Measurements from ENCODE around the gene UTY.

The UTY gene

DNA sequence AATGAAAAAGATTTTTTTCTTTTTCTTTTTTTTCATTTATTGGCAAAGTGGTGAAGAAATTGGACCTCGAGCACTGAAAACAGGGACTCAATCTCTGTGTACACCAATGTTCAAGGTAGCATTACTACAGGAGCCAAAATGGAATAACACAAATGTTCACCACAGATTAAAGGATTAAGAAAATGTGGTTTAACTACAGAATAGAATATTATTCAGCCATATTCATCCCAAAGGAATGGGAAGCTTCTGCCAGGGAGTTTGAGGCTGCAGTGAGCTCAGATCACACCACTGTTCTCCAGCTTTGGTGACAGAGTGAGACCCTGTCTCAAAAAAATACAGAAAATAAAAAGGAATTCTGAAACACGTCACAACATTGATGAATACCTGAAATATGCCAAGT is 81.0 kb downstream of the UTY start:
- Histone ChIP-seq H3K4me3 (ENCODE audit: low read length) (no peak overlapping the region), H3K9me2 (replicated peaks; ENCODE audit: insufficient read depth, low read length) (no peaks in the 10 kb centered on the region), H3K9ac (ENCODE audit: low read length) (no peak overlapping the region), H3K79me2 (ENCODE audit: low read length) (no peaks in the 10 kb centered on the region), H3K36me3 (replicated peaks; ENCODE audit: insufficient read depth, low read length) (no peaks in the 10 kb centered on the region), H2AFZ (ENCODE audit: low read length) (no peak overlapping the region), H3K27me3 (replicated peaks; ENCODE audit: insufficient read depth, low read length) (no peaks in the 10 kb centered on the region), H4K20me1 (ENCODE audit: insufficient read depth, low read length) (no peaks in the 10 kb centered on the region), H3F3A (ENCODE audit: insufficient read depth, low read length) (no peaks in the 10 kb centered on the region), H3K4me2 (ENCODE audit: low read depth, low read length) (no peak overlapping the region), H3K4me1 (ENCODE audit: low read length) (no peaks in the 10 kb centered on the region), H3K27ac (ENCODE audit: low read length) (no peak overlapping the region), H3K9me3 (replicated peaks; ENCODE audit: insufficient read depth, low read length) (no peaks in the 10 kb centered on the region)
- no peak for DNase-seq
- TF ChIP-seq EZH2phosphoT487 (IDR thresholded peaks at IDR 0.05; ENCODE audit: low read length): no peak
- TF ChIP-seq, protein P1, sequence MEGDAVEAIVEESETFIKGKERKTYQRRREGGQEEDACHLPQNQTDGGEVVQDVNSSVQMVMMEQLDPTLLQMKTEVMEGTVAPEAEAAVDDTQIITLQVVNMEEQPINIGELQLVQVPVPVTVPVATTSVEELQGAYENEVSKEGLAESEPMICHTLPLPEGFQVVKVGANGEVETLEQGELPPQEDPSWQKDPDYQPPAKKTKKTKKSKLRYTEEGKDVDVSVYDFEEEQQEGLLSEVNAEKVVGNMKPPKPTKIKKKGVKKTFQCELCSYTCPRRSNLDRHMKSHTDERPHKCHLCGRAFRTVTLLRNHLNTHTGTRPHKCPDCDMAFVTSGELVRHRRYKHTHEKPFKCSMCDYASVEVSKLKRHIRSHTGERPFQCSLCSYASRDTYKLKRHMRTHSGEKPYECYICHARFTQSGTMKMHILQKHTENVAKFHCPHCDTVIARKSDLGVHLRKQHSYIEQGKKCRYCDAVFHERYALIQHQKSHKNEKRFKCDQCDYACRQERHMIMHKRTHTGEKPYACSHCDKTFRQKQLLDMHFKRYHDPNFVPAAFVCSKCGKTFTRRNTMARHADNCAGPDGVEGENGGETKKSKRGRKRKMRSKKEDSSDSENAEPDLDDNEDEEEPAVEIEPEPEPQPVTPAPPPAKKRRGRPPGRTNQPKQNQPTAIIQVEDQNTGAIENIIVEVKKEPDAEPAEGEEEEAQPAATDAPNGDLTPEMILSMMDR (IDR thresholded peaks at IDR 0.05; ENCODE audit: low read length): no peak

DNA sequence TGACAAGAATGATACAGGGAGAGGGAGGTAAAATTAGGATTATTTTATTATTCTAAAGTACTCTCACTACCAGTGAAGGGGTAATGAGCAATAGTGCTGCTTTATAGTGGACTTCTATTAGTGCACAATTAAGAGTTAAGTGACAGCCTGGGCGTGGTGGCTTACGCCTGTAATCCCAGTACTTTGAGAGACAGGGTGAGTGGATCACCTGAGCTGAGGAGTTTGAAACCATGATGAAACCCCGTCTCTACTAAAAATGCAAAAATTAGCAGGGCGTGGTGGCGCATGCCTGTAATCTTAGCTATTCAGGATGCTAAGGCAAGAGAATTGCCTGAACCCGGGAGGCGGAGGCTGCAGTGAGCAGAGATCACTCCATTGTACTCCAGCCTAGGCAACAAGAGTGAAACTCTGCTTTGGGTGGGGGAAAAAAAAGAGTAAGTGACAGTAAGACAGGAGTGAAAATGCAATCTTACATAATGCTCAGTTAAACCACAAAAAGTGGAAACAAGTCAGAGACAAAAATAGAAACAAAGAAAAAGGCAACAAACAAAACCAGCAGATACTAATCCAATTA is 98.6 kb downstream of the UTY start:
- H3K4me1 ChIP-seq (ENCODE audit: low read length): no peaks in the 10 kb centered on the region
- H3F3A ChIP-seq (ENCODE audit: insufficient read depth, low read length): no peaks in the 10 kb centered on the region
- H3K9ac ChIP-seq (ENCODE audit: low read length): no peak overlapping the region
- H3K27me3 ChIP-seq (replicated peaks; ENCODE audit: insufficient read depth, low read length): no peaks in the 10 kb centered on the region
- no peaks in the 10 kb centered on the region for H3K36me3 ChIP-seq (replicated peaks; ENCODE audit: insufficient read depth, low read length)
- no peaks in the 10 kb centered on the region for H4K20me1 ChIP-seq (ENCODE audit: insufficient read depth, low read length)
- no peak for DNase-seq
- no peaks in the 10 kb centered on the region for H3K79me2 ChIP-seq (ENCODE audit: low read length)
- no peaks in the 10 kb centered on the region for H3K9me2 ChIP-seq (replicated peaks; ENCODE audit: insufficient read depth, low read length)
- no peaks in the 10 kb centered on the region for H3K9me3 ChIP-seq (replicated peaks; ENCODE audit: insufficient read depth, low read length)
- no peak overlapping the region for H2AFZ ChIP-seq (ENCODE audit: low read length)
- H3K4me2 ChIP-seq (ENCODE audit: low read depth, low read length): no peak overlapping the region
- no peak overlapping the region for H3K27ac ChIP-seq (ENCODE audit: low read length)
- TF ChIP-seq, protein P1 (IDR thresholded peaks at IDR 0.05; ENCODE audit: low read length): no peak
- TF ChIP-seq EZH2phosphoT487 (IDR thresholded peaks at IDR 0.05; ENCODE audit: low read length) (no peak), EZH2 (optimal IDR thresholded peaks at IDR 0.05; ENCODE audit: low read depth, low read length) (no peak)
- H3K4me3 ChIP-seq (ENCODE audit: low read length): no peak overlapping the region

DNA sequence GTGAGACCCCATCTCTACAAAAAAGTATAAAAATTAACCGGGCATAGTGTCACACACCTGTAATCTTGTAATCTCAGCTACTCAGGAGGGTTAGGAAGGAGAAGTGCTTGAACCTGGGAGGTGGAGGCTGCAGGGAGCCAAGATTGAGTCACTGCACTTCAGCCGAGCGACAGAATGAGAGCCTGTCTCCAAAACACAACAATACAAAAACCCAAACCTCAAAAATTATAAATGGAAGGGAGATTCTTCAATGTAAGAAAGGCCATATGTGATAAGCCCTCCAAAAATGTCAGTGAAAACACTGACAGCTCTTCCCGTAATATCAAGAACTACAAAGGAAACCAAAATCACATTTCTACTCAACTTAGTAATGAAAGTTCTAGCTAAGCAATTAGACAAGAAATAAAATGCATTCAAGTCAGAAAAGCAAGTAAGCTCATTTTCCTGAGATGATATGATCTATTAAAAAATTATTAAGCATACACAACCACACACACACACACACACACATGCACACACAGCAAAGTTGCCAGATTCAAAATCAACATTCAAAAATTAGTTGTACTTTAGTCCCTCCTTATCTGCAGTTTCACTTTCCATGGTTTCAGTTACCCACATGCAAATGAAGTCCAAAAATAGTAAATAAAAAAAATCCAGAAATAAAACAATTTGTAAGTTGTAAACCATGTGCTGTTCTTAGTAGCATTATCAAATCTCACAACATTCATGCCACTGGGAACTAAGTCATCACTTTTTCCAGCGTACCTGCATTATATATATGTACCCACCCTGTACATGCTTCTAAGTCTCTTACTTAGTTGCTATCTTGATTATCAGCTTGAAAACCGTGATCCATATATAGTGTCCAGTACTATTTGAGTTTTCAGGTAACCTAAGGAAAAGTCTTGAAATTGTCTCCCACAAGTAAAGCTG is 108.7 kb downstream of the UTY start:
- Histone ChIP-seq H2AFZ (ENCODE audit: low read length) (no peak overlapping the region), H3K27me3 (replicated peaks; ENCODE audit: insufficient read depth, low read length) (no peaks in the 10 kb centered on the region), H3K4me1 (ENCODE audit: low read length) (no peaks in the 10 kb centered on the region), H3K27ac (ENCODE audit: low read length) (no peak overlapping the region), H3K4me2 (ENCODE audit: low read depth, low read length) (no peak overlapping the region), H3K36me3 (replicated peaks; ENCODE audit: insufficient read depth, low read length) (no peaks in the 10 kb centered on the region), H3K79me2 (ENCODE audit: low read length) (no peaks in the 10 kb centered on the region), H3K9me2 (replicated peaks; ENCODE audit: insufficient read depth, low read length) (no peaks in the 10 kb centered on the region), H3F3A (ENCODE audit: insufficient read depth, low read length) (no peaks in the 10 kb centered on the region), H3K9me3 (replicated peaks; ENCODE audit: insufficient read depth, low read length) (no peaks in the 10 kb centered on the region), H3K4me3 (ENCODE audit: low read length) (no peak overlapping the region), H3K9ac (ENCODE audit: low read length) (no peak overlapping the region), H4K20me1 (ENCODE audit: insufficient read depth, low read length) (no peaks in the 10 kb centered on the region)
- DNase-seq: no peak
- TF ChIP-seq EZH2 (optimal IDR thresholded peaks at IDR 0.05; ENCODE audit: low read depth, low read length): no peak

DNA sequence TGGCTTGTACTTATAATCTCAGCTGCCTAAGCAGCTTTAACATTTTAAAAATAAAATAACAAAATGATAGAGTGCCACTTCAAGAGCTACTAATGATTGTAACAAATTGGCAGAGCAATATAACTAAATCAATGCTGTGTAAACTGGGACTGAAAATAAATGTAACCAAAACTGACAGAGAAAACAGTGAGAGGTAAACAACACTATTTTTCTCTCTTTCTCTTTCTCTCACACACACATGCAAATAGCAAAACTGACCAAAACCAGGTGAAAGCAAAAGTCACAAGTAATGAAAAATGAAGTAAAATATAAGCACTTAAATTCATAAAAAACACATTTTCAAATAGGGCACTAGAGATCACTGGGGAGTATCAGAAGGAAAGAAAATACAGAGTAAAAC is 109.6 kb downstream of the UTY start:
- TF ChIP-seq, protein P1 (IDR thresholded peaks at IDR 0.05; ENCODE audit: low read length): no peak
- no peak for TF ChIP-seq EZH2phosphoT487 (IDR thresholded peaks at IDR 0.05; ENCODE audit: low read length)
- no peak for TF ChIP-seq EZH2 (optimal IDR thresholded peaks at IDR 0.05; ENCODE audit: low read depth, low read length)
- no peak overlapping the region for H2AFZ ChIP-seq (ENCODE audit: low read length)
- H3K27ac ChIP-seq (ENCODE audit: low read length): no peak overlapping the region
- no peaks in the 10 kb centered on the region for H3K27me3 ChIP-seq (replicated peaks; ENCODE audit: insufficient read depth, low read length)
- no peaks in the 10 kb centered on the region for H3K9me3 ChIP-seq (replicated peaks; ENCODE audit: insufficient read depth, low read length)
- no peaks in the 10 kb centered on the region for H3K4me1 ChIP-seq (ENCODE audit: low read length)
- no peak overlapping the region for H3K9ac ChIP-seq (ENCODE audit: low read length)
- DNase-seq: no peak
- no peaks in the 10 kb centered on the region for H4K20me1 ChIP-seq (ENCODE audit: insufficient read depth, low read length)
- H3K79me2 ChIP-seq (ENCODE audit: low read length): no peaks in the 10 kb centered on the region
- no peak overlapping the region for H3K4me3 ChIP-seq (ENCODE audit: low read length)
- H3K36me3 ChIP-seq (replicated peaks; ENCODE audit: insufficient read depth, low read length): no peaks in the 10 kb centered on the region
- H3K9me2 ChIP-seq (replicated peaks; ENCODE audit: insufficient read depth, low read length): no peaks in the 10 kb centered on the region
- H3F3A ChIP-seq (ENCODE audit: insufficient read depth, low read length): no peaks in the 10 kb centered on the region
- no peak overlapping the region for H3K4me2 ChIP-seq (ENCODE audit: low read depth, low read length)

Measured in MM.1S (cell line).